Fibroblast of skin of right quadriceps (primary cell): Measurements from ENCODE around the gene GGNBP2.

Source experiments
- DNase-seq: peaks from one replicate; pipeline ENCODE4 v3.0.0-alpha.2; 2013

The GGNBP2 gene

GRCh38 chr17:36515837-36516236 lies 28.9 kb upstream of the GGNBP2 start:
- DNase-seq: no peak

GRCh38 chr17:36523113-36523512 lies 21.6 kb upstream of the GGNBP2 start:
- DNase-seq: no peak

GRCh38 chr17:36524428-36524876 lies 20.3 kb upstream of the GGNBP2 start:
- DNase-seq: no peak

GRCh38 chr17:36525113-36525512 lies 19.6 kb upstream of the GGNBP2 start:
- DNase-seq: no peak

GRCh38 chr17:36525888-36526287 lies 18.8 kb upstream of the GGNBP2 start:
- DNase-seq: no peak

GRCh38 chr17:36527621-36528250 lies 17.0 kb upstream of the GGNBP2 start:
- DNase-seq: no peak

- peak; percentile 59 for DNase-seq
Measured at GRCh38 chr17:36529121-36529520, 15.6 kb upstream of the GGNBP2 start.

- no peak for DNase-seq
Measured at GRCh38 chr17:36532435-36532975, 12.2 kb upstream of the GGNBP2 start.

GRCh38 chr17:36533935-36534839 lies 10.5 kb upstream of the GGNBP2 start:
- peak; percentile 46 for DNase-seq

GRCh38 chr17:36534840-36535668 lies 9.7 kb upstream of the GGNBP2 start, which contains the start of the genes MYO19 and PIGW:
Gene MYO19, minus strand, starts transcription at chr17:36534868. Its CDS starts 2,330 bp downstream, at chr17:36532538.
Gene PIGW, plus strand, starts transcription at chr17:36534987. Its CDS starts 2,115 bp downstream, at chr17:36537102.
- peak; percentile 88 for DNase-seq

GRCh38 chr17:36535669-36536081 lies 9.0 kb upstream of the GGNBP2 start:
- no peak for DNase-seq

GRCh38 chr17:36540696-36541095 lies 4.0 kb upstream of the GGNBP2 start:
- DNase-seq: no peak

GRCh38 chr17:36542755-36543154 lies 2.0 kb upstream of the GGNBP2 start:
- DNase-seq: no peak

- DNase-seq: peak; percentile 32
Measured at GRCh38 chr17:36544044-36544306, 744 bp upstream of the GGNBP2 start.

GRCh38 chr17:36545077-36545464 lies 352 bp downstream of the GGNBP2 start:
- no peak for DNase-seq

- peak; percentile 98 for DNase-seq
Measured at GRCh38 chr17:36545465-36546417, 1.0 kb downstream of the GGNBP2 start.

- no peak for DNase-seq
Measured at GRCh38 chr17:36546418-36547093, 1.8 kb downstream of the GGNBP2 start.

- no peak for DNase-seq
Measured at GRCh38 chr17:36547776-36548175, 3.1 kb downstream of the GGNBP2 start.

GRCh38 chr17:36550491-36551417 lies 6.0 kb downstream of the GGNBP2 start:
- DNase-seq: no peak

- no peak for DNase-seq
Measured at GRCh38 chr17:36553459-36553858, 8.7 kb downstream of the GGNBP2 start.
